ENCODE measurements around the gene TSHZ3. TPM values are rescaled to one million over a fixed set of nuclear protein-coding genes. Genes with fewer than 3 reads are reported as not detected.

Gene TSHZ3
- total RNA-seq, 1 donor: 7.6 TPM

- Histone ChIP-seq H3K79me2 (ENCODE audit: insufficient read depth, low read length) (no peaks in the 10 kb centered on the region), H3K9me3 (ENCODE audit: low read depth, low read length) (no peaks in the 10 kb centered on the region), H3K4me2 (ENCODE audit: insufficient read depth, low read length) (no peak overlapping the region), H3K4me1 (ENCODE audit: insufficient read depth, low read length) (no peaks in the 10 kb centered on the region), H3K4me3 (ENCODE audit: insufficient read depth, low read length) (no peak overlapping the region), H4K20me1 (ENCODE audit: insufficient read depth, low read length) (no peaks in the 10 kb centered on the region), H3K36me3 (ENCODE audit: insufficient read depth, low read length) (no peaks in the 10 kb centered on the region), H3K27ac (ENCODE audit: low read depth, low read length) (no peak overlapping the region), H2AFZ (ENCODE audit: low read length) (no peak overlapping the region), H3K27me3 (ENCODE audit: insufficient read depth, low read length) (peaks cover 7% of the 10 kb centered on the region)
- DNase-seq (ENCODE audit: insufficient read length, low spot score, missing footprints): no peak
- TF ChIP-seq CTCF (IDR thresholded peaks at IDR 0.05; ENCODE audit: extremely low read depth, low read depth, low read length): no peak
Observed at GRCh38 chr19:31390711-31391110, 41.5 kb upstream of the TSHZ3 start.

GRCh38 chr19:31389874-31390273 is 40.6 kb upstream of the TSHZ3 start:
- peaks cover 7% of the 10 kb centered on the region for H3K27me3 ChIP-seq (ENCODE audit: insufficient read depth, low read length)
- no peaks in the 10 kb centered on the region for H3K4me1 ChIP-seq (ENCODE audit: insufficient read depth, low read length)
- no peak overlapping the region for H2AFZ ChIP-seq (ENCODE audit: low read length)
- H3K9me3 ChIP-seq (ENCODE audit: low read depth, low read length): no peaks in the 10 kb centered on the region
- H3K4me2 ChIP-seq (ENCODE audit: insufficient read depth, low read length): no peak overlapping the region
- TF ChIP-seq CTCF (IDR thresholded peaks at IDR 0.05; ENCODE audit: extremely low read depth, low read depth, low read length): no peak
- no peaks in the 10 kb centered on the region for H4K20me1 ChIP-seq (ENCODE audit: insufficient read depth, low read length)
- H3K4me3 ChIP-seq (ENCODE audit: insufficient read depth, low read length): no peak overlapping the region
- DNase-seq (ENCODE audit: insufficient read length, low spot score, missing footprints): no peak
- no peaks in the 10 kb centered on the region for H3K79me2 ChIP-seq (ENCODE audit: insufficient read depth, low read length)
- no peak overlapping the region for H3K27ac ChIP-seq (ENCODE audit: low read depth, low read length)
- no peaks in the 10 kb centered on the region for H3K36me3 ChIP-seq (ENCODE audit: insufficient read depth, low read length)

GRCh38 chr19:31387717-31388301 is 38.6 kb upstream of the TSHZ3 start:
- H3K9me3 ChIP-seq (ENCODE audit: low read depth, low read length): no peaks in the 10 kb centered on the region
- H4K20me1 ChIP-seq (ENCODE audit: insufficient read depth, low read length): no peaks in the 10 kb centered on the region
- no peaks in the 10 kb centered on the region for H3K4me1 ChIP-seq (ENCODE audit: insufficient read depth, low read length)
- no peak overlapping the region for H3K4me3 ChIP-seq (ENCODE audit: insufficient read depth, low read length)
- no peak for DNase-seq (ENCODE audit: insufficient read length, low spot score, missing footprints)
- no peaks in the 10 kb centered on the region for H3K36me3 ChIP-seq (ENCODE audit: insufficient read depth, low read length)
- H3K4me2 ChIP-seq (ENCODE audit: insufficient read depth, low read length): no peak overlapping the region
- no peaks in the 10 kb centered on the region for H3K79me2 ChIP-seq (ENCODE audit: insufficient read depth, low read length)
- TF ChIP-seq CTCF (IDR thresholded peaks at IDR 0.05; ENCODE audit: extremely low read depth, low read depth, low read length): no peak
- H3K27ac ChIP-seq (ENCODE audit: low read depth, low read length): no peak overlapping the region
- peaks cover 6% of the 10 kb centered on the region for H3K27me3 ChIP-seq (ENCODE audit: insufficient read depth, low read length)
- no peak overlapping the region for H2AFZ ChIP-seq (ENCODE audit: low read length)

- Histone ChIP-seq H3K27me3 (ENCODE audit: insufficient read depth, low read length) (peaks cover 4% of the 10 kb centered on the region), H3K4me1 (ENCODE audit: insufficient read depth, low read length) (no peaks in the 10 kb centered on the region), H3K9me3 (ENCODE audit: low read depth, low read length) (no peaks in the 10 kb centered on the region), H3K27ac (ENCODE audit: low read depth, low read length) (no peak overlapping the region), H3K4me3 (ENCODE audit: insufficient read depth, low read length) (no peak overlapping the region), H3K4me2 (ENCODE audit: insufficient read depth, low read length) (no peak overlapping the region), H3K79me2 (ENCODE audit: insufficient read depth, low read length) (no peaks in the 10 kb centered on the region), H3K36me3 (ENCODE audit: insufficient read depth, low read length) (no peaks in the 10 kb centered on the region), H4K20me1 (ENCODE audit: insufficient read depth, low read length) (no peaks in the 10 kb centered on the region), H2AFZ (ENCODE audit: low read length) (no peak overlapping the region)
- no peak for DNase-seq (ENCODE audit: insufficient read length, low spot score, missing footprints)
- no peak for TF ChIP-seq CTCF (IDR thresholded peaks at IDR 0.05; ENCODE audit: extremely low read depth, low read depth, low read length)
Observed at GRCh38 chr19:31386806-31387205, 37.6 kb upstream of the TSHZ3 start.

Data from osteoblast (primary cell).